Muscle layer of colon (tissue), 2 donors: ENCODE measurements around the gene NEMF.
"Not testable (repeated sequence)": the region's sequence is repeated elsewhere in the genome, so short reads cannot be mapped to it uniquely, and the experiment has no call there.

Experiments used
- H3K27ac ChIP-seq: one replicate; pipeline ENCODE4 v1.7.0; 2013; ENCODE audit warnings: low read depth, mild to moderate bottlenecking, low read length, moderate library complexity
- H3K27me3 ChIP-seq, 2 donors: one replicate each; pipeline ENCODE4 v1.7.0; 2013; ENCODE audit warnings: low read length in 2 of 2, mild to moderate bottlenecking in 2 of 2; ENCODE audit not compliant: insufficient read depth in 2 of 2, control insufficient read depth in 1 of 2
- H3K36me3 ChIP-seq: one replicate; pipeline ENCODE4 v1.7.0; 2013; ENCODE audit warnings: mild to moderate bottlenecking, low read length; ENCODE audit not compliant: insufficient read depth
- H3K4me1 ChIP-seq: one replicate; pipeline ENCODE4 v1.7.0; 2013; ENCODE audit warnings: mild to moderate bottlenecking, low read length; ENCODE audit not compliant: insufficient read depth
- H3K4me3 ChIP-seq, 2 donors: one replicate each; pipeline ENCODE4 v1.7.0; 2013; ENCODE audit warnings: low read length in 2 of 2, low read depth in 1 of 2, mild to moderate bottlenecking in 1 of 2, moderate library complexity in 1 of 2
- H3K9ac ChIP-seq: one replicate; pipeline ENCODE4 v1.7.0; 2013; ENCODE audit warnings: low read length
- H3K9me3 ChIP-seq: one replicate; pipeline ENCODE4 v1.7.0; 2013; ENCODE audit warnings: mild to moderate bottlenecking, low read length
- donor health status: abdominal sarcoma.
- donor health status: Adenocarcinoma of cecum.

Gene NEMF

GRCh38 chr14:49858383-49858782 lies 5.8 kb upstream of the NEMF start:
- Histone ChIP-seq H3K27me3 (no peaks in the 10 kb centered on the region), H3K9me3 (no peaks in the 10 kb centered on the region), H3K27ac (no peak overlapping the region), H3K9ac (no peak overlapping the region), H3K36me3 (no peaks in the 10 kb centered on the region), H3K4me1 (peaks cover 5% of the 10 kb centered on the region), H3K4me3 (no peak overlapping the region)

GRCh38 chr14:49857427-49858003 lies 4.9 kb upstream of the NEMF start:
- Histone ChIP-seq H3K27me3 (no peaks in the 10 kb centered on the region), H3K9ac (no peak overlapping the region), H3K36me3 (no peaks in the 10 kb centered on the region), H3K27ac (no peak overlapping the region), H3K9me3 (no peaks in the 10 kb centered on the region), H3K4me3 (no peak overlapping the region), H3K4me1 (peaks cover 5% of the 10 kb centered on the region)

- peaks cover 10% of the 10 kb centered on the region for H3K4me1 ChIP-seq
- H3K4me3 ChIP-seq = peak overlapping the region; percentile 66 to 100
- H3K9me3 ChIP-seq = no peaks in the 10 kb centered on the region
- H3K27ac ChIP-seq = peak overlapping the region; percentile 84
- no peaks in the 10 kb centered on the region for H3K27me3 ChIP-seq
- H3K36me3 ChIP-seq = peaks cover 18% of the 10 kb centered on the region
- no peak overlapping the region for H3K9ac ChIP-seq
Observed at GRCh38 chr14:49853572-49854375, 1.2 kb upstream of the NEMF start.

- Histone ChIP-seq H3K27ac (peak overlapping the region; percentile 84), H3K4me1 (peaks cover 10% of the 10 kb centered on the region), H3K36me3 (peaks cover 21% of the 10 kb centered on the region), H3K9me3 (no peaks in the 10 kb centered on the region), H3K4me3 (peak overlapping the region; percentile 66 to 100), H3K27me3 (no peaks in the 10 kb centered on the region), H3K9ac (peak overlapping the region; percentile 99)
Observed at GRCh38 chr14:49853158-49853477, 530 bp upstream of the NEMF start.

- Histone ChIP-seq H3K4me3 (peak overlapping the region; percentile 66 to 100), H3K27ac (peak overlapping the region; percentile 84), H3K4me1 (peaks cover 10% of the 10 kb centered on the region), H3K9ac (peak overlapping the region; percentile 99), H3K9me3 (no peaks in the 10 kb centered on the region), H3K27me3 (no peaks in the 10 kb centered on the region), H3K36me3 (peaks cover 21% of the 10 kb centered on the region)
Observed at GRCh38 chr14:49851813-49852212, 775 bp downstream of the NEMF start.

- Histone ChIP-seq H3K36me3 (peaks cover 28% of the 10 kb centered on the region), H3K27ac (no peak overlapping the region), H3K27me3 (no peaks in the 10 kb centered on the region), H3K9ac (no peak overlapping the region), H3K9me3 (no peaks in the 10 kb centered on the region), H3K4me1 (peaks cover 10% of the 10 kb centered on the region), H3K4me3 (no peak overlapping the region)
Observed at GRCh38 chr14:49849213-49849847, 3.3 kb downstream of the NEMF start.

- Histone ChIP-seq H3K9me3 (no peaks in the 10 kb centered on the region), H3K4me3 (no peak overlapping the region), H3K36me3 (peaks cover 62% of the 10 kb centered on the region), H3K4me1 (no peaks in the 10 kb centered on the region), H3K9ac (no peak overlapping the region), H3K27me3 (no peaks in the 10 kb centered on the region), H3K27ac (no peak overlapping the region)
Observed at GRCh38 chr14:49828640-49829039, 23.9 kb downstream of the NEMF start.

GRCh38 chr14:49820176-49820575 lies 32.4 kb downstream of the NEMF start:
- Histone ChIP-seq H3K9ac (no peak overlapping the region), H3K9me3 (no peaks in the 10 kb centered on the region), H3K4me1 (no peaks in the 10 kb centered on the region), H3K36me3 (peaks cover 38% of the 10 kb centered on the region), H3K27ac (no peak overlapping the region), H3K4me3 (no peak overlapping the region), H3K27me3 (no peaks in the 10 kb centered on the region)

- Histone ChIP-seq H3K27me3 (no peaks in the 10 kb centered on the region), H3K4me1 (no peaks in the 10 kb centered on the region), H3K27ac (no peak overlapping the region), H3K4me3 (no peak overlapping the region), H3K9ac (no peak overlapping the region), H3K9me3 (no peaks in the 10 kb centered on the region), H3K36me3 (peaks cover 55% of the 10 kb centered on the region)
Observed at GRCh38 chr14:49816844-49817243, 35.7 kb downstream of the NEMF start.

GRCh38 chr14:49816118-49816517 lies 36.5 kb downstream of the NEMF start:
- H3K27ac ChIP-seq, H3K9ac ChIP-seq: not testable (repeated sequence)
- peaks cover 62% of the 10 kb centered on the region for H3K36me3 ChIP-seq

GRCh38 chr14:49808780-49809179 lies 43.8 kb downstream of the NEMF start:
- Histone ChIP-seq H3K4me3 (no peak overlapping the region), H3K27me3 (no peaks in the 10 kb centered on the region), H3K4me1 (no peaks in the 10 kb centered on the region), H3K27ac (no peak overlapping the region), H3K9ac (no peak overlapping the region), H3K9me3 (no peaks in the 10 kb centered on the region), H3K36me3 (peaks cover 63% of the 10 kb centered on the region)

More at GRCh38 chr14:49816118-49816517, 36.5 kb downstream of the NEMF start:
- not testable (repeated sequence) for H3K4me3 ChIP-seq, H3K9me3 ChIP-seq, H3K4me1 ChIP-seq, H3K27me3 ChIP-seq
